Measurements from ENCODE around the gene POU3F2. TPM values are rescaled to one million over a fixed set of nuclear protein-coding genes. Genes with fewer than 3 reads are reported as not detected.

POU3F2 gene
- total RNA-seq, result not detected in 2 replicates

DNA sequence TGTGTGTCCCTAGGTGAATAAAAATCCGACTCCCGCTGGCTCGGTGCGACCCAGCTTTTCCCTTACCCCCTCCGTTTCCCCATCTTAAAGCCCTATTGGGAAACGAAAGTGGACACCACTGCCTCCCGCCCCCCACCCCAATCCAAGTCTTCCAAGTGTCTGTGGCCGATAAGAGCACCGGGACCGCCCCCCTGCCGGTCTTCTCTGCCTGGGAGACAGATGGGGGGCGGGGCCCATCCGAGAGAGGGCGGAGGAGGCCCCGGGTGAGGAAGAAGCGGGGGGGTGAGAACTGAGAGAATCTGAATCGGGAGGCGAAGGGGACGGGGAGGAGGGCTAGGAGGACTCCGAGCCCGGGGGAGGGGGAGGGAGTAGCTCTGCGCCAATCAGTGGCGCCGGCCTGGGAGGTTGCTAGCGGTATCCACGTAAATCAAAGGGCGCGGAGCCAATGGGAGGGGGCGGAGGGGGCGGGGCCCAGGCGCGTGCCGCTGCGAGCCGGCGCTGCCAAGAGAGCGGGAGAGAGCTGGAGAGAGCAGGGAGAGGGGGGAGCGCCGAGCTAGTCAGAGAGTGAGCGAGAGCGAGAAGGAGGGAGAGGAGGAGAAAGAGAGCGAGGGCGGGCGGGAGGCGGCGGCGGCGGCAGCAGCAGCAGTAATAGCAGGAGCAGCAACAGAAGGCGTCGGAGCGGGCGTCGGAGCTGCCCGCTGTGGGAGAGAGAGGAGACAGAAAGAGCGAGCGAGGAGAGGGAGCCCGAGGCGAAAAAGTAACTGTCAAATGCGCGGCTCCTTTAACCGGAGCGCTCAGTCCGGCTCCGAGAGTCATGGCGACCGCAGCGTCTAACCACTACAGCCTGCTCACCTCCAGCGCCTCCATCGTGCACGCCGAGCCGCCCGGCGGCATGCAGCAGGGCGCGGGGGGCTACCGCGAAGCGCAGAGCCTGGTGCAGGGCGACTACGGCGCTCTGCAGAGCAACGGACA lies at the start of gene POU3F2:
Gene POU3F2, plus strand, starts transcription at position 515 of the 972 bp plus-strand sequence. Its CDS starts 300 bp downstream, at position 815.
- DNase-seq, result peak; percentile 77

DNA sequence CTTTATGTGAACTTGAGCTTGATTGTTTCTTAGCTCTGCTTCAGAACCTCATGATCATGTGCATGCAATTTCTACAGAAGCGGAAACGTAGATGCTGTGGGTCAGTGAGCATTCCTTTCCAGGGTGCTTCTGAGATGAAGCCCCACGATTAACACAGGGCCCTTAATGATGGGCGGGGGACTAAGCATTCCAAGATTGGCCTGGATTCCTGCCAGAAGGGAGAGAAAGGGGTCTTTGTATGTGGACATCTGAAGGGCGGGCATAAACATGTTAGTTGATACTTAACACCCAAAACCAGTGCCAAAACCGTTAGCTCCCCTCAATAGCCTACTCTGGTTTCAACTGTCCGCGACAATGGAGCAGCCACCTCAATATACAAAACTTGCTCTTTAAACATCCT lies 46.9 kb upstream of the POU3F2 start:
- DNase-seq, result no peak

DNA sequence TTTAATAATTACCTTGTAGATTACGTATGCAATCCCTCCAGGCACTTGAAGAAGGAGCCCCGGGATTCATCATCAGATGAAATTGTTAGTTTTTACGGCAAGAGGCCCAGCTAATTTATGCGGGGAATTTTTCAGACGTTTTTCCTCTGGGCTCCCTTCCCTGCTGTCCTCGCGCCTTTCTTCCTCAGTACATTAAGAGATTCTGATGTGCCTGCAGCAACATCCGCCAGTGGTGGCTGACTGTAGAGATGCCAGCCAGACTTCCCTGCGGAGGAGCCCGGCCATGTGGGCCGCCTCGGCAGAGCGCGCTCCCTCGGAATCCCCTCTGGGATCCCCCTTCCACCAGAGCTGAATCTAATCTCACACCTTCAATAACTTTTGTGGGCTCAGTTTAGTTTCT lies 46.4 kb upstream of the POU3F2 start:
- no peak for DNase-seq

- DNase-seq, result no peak
Measured at GRCh38 chr6:98794307-98794842, 40.0 kb upstream of the POU3F2 start.

GRCh38 chr6:98797217-98797994 lies 37.0 kb upstream of the POU3F2 start:
- DNase-seq, result no peak

DNA sequence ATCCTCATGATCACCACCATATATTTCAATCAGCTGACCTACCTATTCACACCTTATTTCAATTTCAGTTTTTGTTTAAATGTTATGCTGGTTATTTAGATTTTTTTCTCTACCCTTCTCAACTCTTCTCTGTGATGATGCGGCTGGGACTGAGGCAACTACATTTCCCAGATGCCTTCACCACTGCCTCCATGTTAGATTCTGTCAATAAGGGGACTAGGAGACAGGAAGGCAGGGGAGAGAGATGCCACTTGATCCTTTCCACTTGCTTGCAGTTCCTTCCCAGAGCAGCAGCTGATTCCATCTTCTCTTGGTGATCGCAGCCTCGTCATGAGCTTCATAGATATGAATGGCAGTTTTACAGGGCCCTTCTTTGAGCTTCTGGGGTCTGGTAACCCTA lies 33.5 kb upstream of the POU3F2 start:
- DNase-seq, result no peak

DNA sequence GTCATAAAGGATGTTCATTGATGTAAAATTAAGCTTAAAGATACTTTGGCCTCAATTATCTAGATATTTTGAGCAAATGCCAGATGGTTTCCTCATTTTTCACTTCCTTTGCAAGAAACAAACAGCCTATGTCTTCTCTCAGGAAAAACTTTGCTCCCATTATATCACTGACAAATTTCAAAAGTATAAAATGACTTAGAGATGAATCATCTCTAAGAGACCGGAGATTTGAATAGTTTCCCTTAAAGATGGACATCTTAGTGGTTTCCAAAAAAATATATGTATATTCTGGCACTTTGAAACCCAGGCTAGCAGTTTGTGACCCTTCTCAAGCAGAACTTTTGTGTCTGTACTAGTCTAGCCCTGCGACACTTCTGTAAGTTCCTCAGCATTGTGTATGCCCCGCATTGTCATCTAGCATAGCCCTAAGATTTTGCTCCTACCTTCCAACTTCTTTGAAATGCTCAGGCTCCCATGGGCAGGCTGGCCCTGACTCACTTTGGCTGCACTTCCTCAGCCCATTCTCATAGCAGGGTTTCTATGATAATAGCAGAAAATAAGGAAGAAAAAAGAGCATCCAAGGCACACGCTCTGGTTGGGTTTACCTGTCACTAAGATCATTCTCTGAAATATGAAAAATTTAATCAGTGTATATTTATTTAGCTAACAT lies 25.7 kb upstream of the POU3F2 start:
- DNase-seq, result peak; percentile 28

GRCh38 chr6:98812220-98812619 lies 22.2 kb upstream of the POU3F2 start:
- no peak for DNase-seq

GRCh38 chr6:98816799-98817198 lies 17.6 kb upstream of the POU3F2 start:
- no peak for DNase-seq

GRCh38 chr6:98821756-98822405 lies 12.5 kb upstream of the POU3F2 start:
- DNase-seq, result no peak

GRCh38 chr6:98823428-98824161 lies 10.8 kb upstream of the POU3F2 start:
- DNase-seq, result no peak

GRCh38 chr6:98824162-98824901 lies 10.0 kb upstream of the POU3F2 start:
- no peak for DNase-seq

GRCh38 chr6:98824902-98825599 lies 9.3 kb upstream of the POU3F2 start:
- DNase-seq, result no peak

GRCh38 chr6:98825600-98826230 lies 8.7 kb upstream of the POU3F2 start:
- DNase-seq, result no peak

DNA sequence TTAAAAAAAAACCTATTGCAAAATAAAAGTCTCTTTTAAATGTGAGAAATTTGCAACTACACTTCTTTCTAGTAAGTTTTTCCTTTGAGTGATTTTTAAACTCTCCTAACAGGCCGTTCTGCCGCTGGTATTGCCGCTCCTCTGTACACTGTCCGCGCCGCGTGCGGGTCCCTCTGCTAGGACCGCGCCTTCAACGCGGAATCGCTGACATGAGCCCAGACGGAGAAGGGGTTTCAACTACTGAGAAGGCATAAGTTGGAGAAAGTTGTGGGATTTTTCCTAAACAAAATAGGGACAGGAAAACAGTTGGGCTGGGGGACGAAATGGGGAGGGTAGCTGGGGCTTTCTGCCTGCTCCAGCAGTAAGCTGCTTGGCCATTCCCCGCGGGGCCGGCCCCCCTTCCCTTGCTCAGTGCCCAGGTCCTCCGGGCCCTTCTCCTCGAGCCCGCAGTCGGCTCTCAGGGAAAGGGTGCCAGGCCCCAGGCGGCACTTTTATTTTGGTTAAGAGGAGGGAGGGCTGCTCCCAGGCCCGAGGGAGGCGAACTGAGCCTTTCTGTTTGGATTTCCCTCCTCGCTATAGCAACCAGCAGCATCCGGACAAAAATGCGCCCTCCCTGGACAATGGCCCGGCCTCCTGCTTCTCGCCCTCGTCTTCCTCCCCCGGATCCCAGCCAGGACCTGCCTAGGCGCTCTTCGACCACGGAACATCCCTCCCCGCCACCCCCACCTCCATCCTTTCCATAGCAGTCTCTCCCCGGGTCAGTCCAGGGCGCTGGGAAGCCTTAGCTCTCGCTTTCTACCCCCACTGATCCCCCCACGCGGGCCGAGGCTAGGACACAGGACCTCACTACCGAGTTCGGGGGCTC lies 6.8 kb upstream of the POU3F2 start:
- no peak for DNase-seq

- no peak for DNase-seq
Measured at GRCh38 chr6:98828211-98828788, 6.1 kb upstream of the POU3F2 start.

GRCh38 chr6:98828941-98829411 lies 5.4 kb upstream of the POU3F2 start:
- no peak for DNase-seq

GRCh38 chr6:98830146-98830545 lies 4.2 kb upstream of the POU3F2 start:
- no peak for DNase-seq

All from dermis blood vessel endothelial cell (primary cell).